ENCODE results near the gene KIAA0319L.

GRCh38 chr1:35509558-35509957 is 47.6 kb downstream of the KIAA0319L start:
- TF ChIP-seq POLR2A (IDR thresholded peaks at IDR 0.05; ENCODE audit: low read length) (no peak), GATA1 (IDR thresholded peaks at IDR 0.05; ENCODE audit: low read depth, low read length) (no peak)

All from erythroblast (primary cell).